SKM-1 (cell line): ENCODE data around the gene METTL5.
"Not testable (repeated sequence)": the region's sequence is repeated elsewhere in the genome, so short reads cannot be mapped to it uniquely, and the experiment has no call there.

Source experiments
- DNase-seq: peaks from one replicate; lab custom pipeline; 2025; ENCODE audit not compliant: unreplicated experiment; lab: John Stamatoyannopoulos, UW

The METTL5 gene

GRCh38 chr2:169824373-169825333, at the start of gene METTL5:
Gene METTL5 (minus strand): TSS chr2:169824905. CDS start chr2:169824597, 308 bp downstream.
- DNase-seq, result peak; percentile 66

GRCh38 chr2:169871994-169872393, 47.3 kb upstream of the METTL5 start:
- no peak for DNase-seq

GRCh38 chr2:169871369-169871768, 46.7 kb upstream of the METTL5 start:
- DNase-seq, result not testable (repeated sequence)

GRCh38 chr2:169868951-169869350, 44.2 kb upstream of the METTL5 start:
- DNase-seq, result no peak

GRCh38 chr2:169867579-169867978, 42.9 kb upstream of the METTL5 start:
- no peak for DNase-seq

GRCh38 chr2:169866230-169866629, 41.5 kb upstream of the METTL5 start:
- DNase-seq, result not testable (repeated sequence)

GRCh38 chr2:169865492-169865891, 40.8 kb upstream of the METTL5 start:
- no peak for DNase-seq

GRCh38 chr2:169862816-169863215, 38.1 kb upstream of the METTL5 start:
- no peak for DNase-seq

- no peak for DNase-seq
These were observed 35.4 kb upstream of the METTL5 start for GRCh38 chr2:169860149-169860548.

- DNase-seq, result no peak
These were observed 34.7 kb upstream of the METTL5 start for GRCh38 chr2:169859423-169859822.

- not testable (repeated sequence) for DNase-seq
These were observed 30.9 kb upstream of the METTL5 start for GRCh38 chr2:169855281-169856258.

GRCh38 chr2:169853041-169853668, 28.4 kb upstream of the METTL5 start:
- DNase-seq, result no peak

- no peak for DNase-seq
These were observed 25.0 kb upstream of the METTL5 start for GRCh38 chr2:169849710-169850109.

- DNase-seq, result not testable (repeated sequence)
These were observed 24.4 kb upstream of the METTL5 start for GRCh38 chr2:169848959-169849693.

GRCh38 chr2:169845016-169845415, 20.3 kb upstream of the METTL5 start:
- DNase-seq, result no peak

- DNase-seq, result not testable (repeated sequence)
These were observed 16.9 kb upstream of the METTL5 start for GRCh38 chr2:169841625-169842024.

GRCh38 chr2:169840747-169841142, 16.0 kb upstream of the METTL5 start:
- no peak for DNase-seq

GRCh38 chr2:169839954-169840746, 15.4 kb upstream of the METTL5 start:
- DNase-seq, result no peak

GRCh38 chr2:169838743-169839489, 14.2 kb upstream of the METTL5 start:
- no peak for DNase-seq
